Measurements from ENCODE around the gene TRIM36.

TRIM36 gene

GRCh38 chr5:115169487-115170133 is at the start of gene TRIM36:
TRIM36 (minus strand) TSS chr5:115169908; CDS start chr5:115169634, 274 bp downstream.
- peak; percentile 97 for DNase-seq

GRCh38 chr5:115214541-115214940 is 44.8 kb upstream of the TRIM36 start:
- no peak for DNase-seq

- DNase-seq, result peak; percentile 93
Measured at GRCh38 chr5:115209279-115209678, 39.6 kb upstream of the TRIM36 start.

- no peak for DNase-seq
Measured at GRCh38 chr5:115202952-115203351, 33.2 kb upstream of the TRIM36 start.

- DNase-seq, result no peak
Measured at GRCh38 chr5:115196161-115196560, 26.5 kb upstream of the TRIM36 start.

GRCh38 chr5:115194676-115195075 is 25.0 kb upstream of the TRIM36 start:
- DNase-seq, result no peak

- DNase-seq, result no peak
Measured at GRCh38 chr5:115193295-115193694, 23.6 kb upstream of the TRIM36 start.

- DNase-seq, result no peak
Measured at GRCh38 chr5:115192098-115192497, 22.4 kb upstream of the TRIM36 start.

GRCh38 chr5:115191474-115192031 is 21.8 kb upstream of the TRIM36 start:
- DNase-seq, result no peak

- no peak for DNase-seq
Measured at GRCh38 chr5:115190388-115190787, 20.7 kb upstream of the TRIM36 start.

GRCh38 chr5:115189866-115190265 is 20.2 kb upstream of the TRIM36 start:
- no peak for DNase-seq

- DNase-seq, result no peak
Measured at GRCh38 chr5:115186794-115187193, 17.1 kb upstream of the TRIM36 start.

- DNase-seq, result no peak
Measured at GRCh38 chr5:115184770-115185169, 15.1 kb upstream of the TRIM36 start.

- no peak for DNase-seq
Measured at GRCh38 chr5:115181757-115182156, 12.0 kb upstream of the TRIM36 start.

GRCh38 chr5:115180165-115180709 is 10.5 kb upstream of the TRIM36 start:
- DNase-seq, result peak; percentile 26

GRCh38 chr5:115179394-115180164 is 9.9 kb upstream of the TRIM36 start:
- DNase-seq, result no peak

GRCh38 chr5:115179030-115179393 is 9.3 kb upstream of the TRIM36 start:
- DNase-seq, result no peak

- peak; percentile 19 for DNase-seq
Measured at GRCh38 chr5:115170929-115171510, 1.3 kb upstream of the TRIM36 start.

- no peak for DNase-seq
Measured at GRCh38 chr5:115170134-115170928, 623 bp upstream of the TRIM36 start.

- peak; percentile 86 for DNase-seq
Measured at GRCh38 chr5:115168829-115169486, 750 bp downstream of the TRIM36 start.

GRCh38 chr5:115166744-115167393 is 2.8 kb downstream of the TRIM36 start:
- no peak for DNase-seq

- no peak for DNase-seq
Measured at GRCh38 chr5:115165790-115166189, 3.9 kb downstream of the TRIM36 start.
